OCI-LY7 (cell line): ENCODE results near the gene DPPA3.
"Not testable (repeated sequence)": the region's sequence is repeated elsewhere in the genome, so short reads cannot be mapped to it uniquely, and the experiment has no call there.

Source experiments
- EZH2phosphoT487 ChIP-seq: fragments of 200-600 bp; sonication (generic); IDR thresholded peaks from 2 replicates; pipeline ENCODE4 v1.6.1; 2018; ENCODE audit warnings: low read depth, borderline replicate concordance, mild to moderate bottlenecking, mixed run types, antibody characterized with exemption, low read length, moderate library complexity, mixed read lengths
- TF ChIP-seq, protein P1 (sequence below): fragments of 200-600 bp; sonication (generic); conservative IDR thresholded peaks from 2 replicates; pipeline ENCODE4 v1.5.1; 2014; ENCODE audit warnings: mild to moderate bottlenecking, antibody characterized with exemption, low read length, moderate library complexity, mixed read lengths

DNA sequence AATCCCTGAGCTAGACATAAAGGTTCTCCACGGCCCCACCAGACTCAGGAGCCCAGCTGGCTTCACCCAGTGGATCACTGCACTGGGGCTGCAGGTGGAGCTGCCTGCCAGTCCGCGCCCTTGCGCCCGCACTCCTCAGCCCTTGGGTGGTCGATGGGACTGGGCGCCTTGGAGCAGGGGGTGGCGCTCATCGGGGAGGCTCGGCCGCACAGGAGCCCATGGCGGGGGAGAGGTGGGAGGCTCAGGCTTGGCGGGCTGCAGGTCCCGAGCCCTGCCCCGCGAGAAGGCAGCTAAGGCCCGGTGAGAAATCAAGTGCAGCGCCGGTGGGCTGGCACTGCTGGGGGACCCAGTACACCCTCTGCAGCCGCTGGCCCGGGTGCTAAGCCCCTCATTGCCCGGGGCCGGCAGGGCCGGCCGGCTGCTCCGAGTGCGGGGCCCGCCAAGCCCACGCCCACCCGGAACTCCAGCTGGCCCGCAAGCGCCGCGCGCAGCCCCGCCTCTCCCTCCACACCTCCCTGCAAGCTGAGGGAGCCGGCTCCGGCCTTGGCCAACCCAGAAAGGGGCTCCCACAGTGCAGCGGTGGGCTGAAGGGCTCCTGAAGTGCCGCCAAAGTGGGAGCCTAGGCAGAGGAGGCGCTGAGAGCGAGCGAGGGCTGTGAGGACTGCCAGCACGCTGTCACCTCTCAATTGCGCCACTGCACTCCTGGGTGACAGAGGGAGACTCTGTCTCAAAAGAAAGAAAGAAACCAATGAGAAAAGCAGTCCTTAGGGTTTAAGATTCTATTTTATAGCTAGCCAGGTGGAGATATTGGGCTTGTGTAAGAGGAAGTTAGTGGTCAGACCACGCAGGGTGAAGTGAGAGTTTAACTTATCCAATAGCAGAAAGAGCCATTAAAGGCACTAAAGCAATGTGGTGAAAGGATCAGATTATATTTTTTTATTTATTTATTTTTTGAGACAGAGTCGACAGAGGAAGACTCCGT, 41.0 kb downstream of the DPPA3 start:
- TF ChIP-seq, protein P1, sequence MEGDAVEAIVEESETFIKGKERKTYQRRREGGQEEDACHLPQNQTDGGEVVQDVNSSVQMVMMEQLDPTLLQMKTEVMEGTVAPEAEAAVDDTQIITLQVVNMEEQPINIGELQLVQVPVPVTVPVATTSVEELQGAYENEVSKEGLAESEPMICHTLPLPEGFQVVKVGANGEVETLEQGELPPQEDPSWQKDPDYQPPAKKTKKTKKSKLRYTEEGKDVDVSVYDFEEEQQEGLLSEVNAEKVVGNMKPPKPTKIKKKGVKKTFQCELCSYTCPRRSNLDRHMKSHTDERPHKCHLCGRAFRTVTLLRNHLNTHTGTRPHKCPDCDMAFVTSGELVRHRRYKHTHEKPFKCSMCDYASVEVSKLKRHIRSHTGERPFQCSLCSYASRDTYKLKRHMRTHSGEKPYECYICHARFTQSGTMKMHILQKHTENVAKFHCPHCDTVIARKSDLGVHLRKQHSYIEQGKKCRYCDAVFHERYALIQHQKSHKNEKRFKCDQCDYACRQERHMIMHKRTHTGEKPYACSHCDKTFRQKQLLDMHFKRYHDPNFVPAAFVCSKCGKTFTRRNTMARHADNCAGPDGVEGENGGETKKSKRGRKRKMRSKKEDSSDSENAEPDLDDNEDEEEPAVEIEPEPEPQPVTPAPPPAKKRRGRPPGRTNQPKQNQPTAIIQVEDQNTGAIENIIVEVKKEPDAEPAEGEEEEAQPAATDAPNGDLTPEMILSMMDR, result not testable (repeated sequence)
- not testable (repeated sequence) for TF ChIP-seq EZH2phosphoT487
